Lower lobe of right lung (tissue), 2 donors: ENCODE measurements around the gene NOX5. TPM values are rescaled to one million over a fixed set of nuclear protein-coding genes. Genes with fewer than 3 reads are reported as not detected.
"Not testable (repeated sequence)": the region's sequence is repeated elsewhere in the genome, so short reads cannot be mapped to it uniquely, and the experiment has no call there.

Experiments used
- ATAC-seq, 2 donors: fragments of 200-7000 bp; cut with Tn5 transposase; one replicate each; pipeline ENCODE4 v1.9.1; 2020 to 2022; ENCODE audit warnings: mild to moderate bottlenecking in 2 of 2, moderate library complexity in 2 of 2
- DNase-seq: peaks from one replicate; pipeline ENCODE4 v3.0.0-alpha.2; 2020
- H3K27ac ChIP-seq: fragments of 200-600 bp; one replicate; pipeline ENCODE4 v1.8.0; 2022
- H3K27me3 ChIP-seq: fragments of 200-600 bp; one replicate; pipeline ENCODE4 v1.8.0; 2022; ENCODE audit warnings: low read depth
- H3K36me3 ChIP-seq: fragments of 200-600 bp; one replicate; pipeline ENCODE4 v1.8.0; 2022; ENCODE audit warnings: mild to moderate bottlenecking
- H3K4me1 ChIP-seq: fragments of 200-600 bp; one replicate; pipeline ENCODE4 v1.8.0; 2022
- H3K4me3 ChIP-seq: fragments of 200-600 bp; one replicate; pipeline ENCODE4 v1.8.0; 2022; ENCODE audit warnings: mild to moderate bottlenecking
- H3K9me3 ChIP-seq: fragments of 200-600 bp; one replicate; pipeline ENCODE4 v1.8.0; 2022
- CTCF ChIP-seq: fragments of 200-600 bp; IDR thresholded peaks from one replicate; pipeline ENCODE4 v1.8.0; 2022; ENCODE audit warnings: antibody characterized with exemption, mild to moderate bottlenecking
- intact Hi-C: fragments of 100-400 bp; cut with DNase I; formaldehyde crosslinking; loops from one replicate; pipeline ENCODE4 v1.11.0; 2022
- long read RNA-seq: library from polyadenylated mRNA; unstranded; transcript quantifications from one replicate; pipeline ENCODE4 v2.0.0, GENCODE V29; 2021
- total RNA-seq: library from RNA; stranded (reverse); fragmentation: NEBNext Ultra II Directional; extraction: Animal tissue kit (Norgen Biotek cat#: 25700); gene quantifications from one replicate; pipeline ENCODE4 v1.2.1, GENCODE V29; 2021
- donor health status: DM: no; HTN: yes; CAD: no; lungs with severe emphysema.

NOX5 gene
- total RNA-seq, result not detected
- long read RNA-seq, result 0 reads

GRCh38 chr15:69014454-69014853 is at the start of gene NOX5:
Gene NOX5 (plus strand): TSS chr15:69014695. CDS start chr15:69014736, 41 bp downstream.
- no peaks in the 10 kb centered on the region for H3K27me3 ChIP-seq
- DNase-seq, result no peak
- H3K36me3 ChIP-seq, result no peaks in the 10 kb centered on the region
- H3K4me1 ChIP-seq, result no peaks in the 10 kb centered on the region
- ATAC-seq, result no peak
- no peaks in the 10 kb centered on the region for H3K9me3 ChIP-seq
- intact Hi-C loops, result no loop called here
- no peak within 1 kb of the TSS for H3K27ac ChIP-seq
- H3K4me3 ChIP-seq, result no peak within 1 kb of the TSS
- no peak for TF ChIP-seq CTCF

- H3K4me3 ChIP-seq, result no peak overlapping the region
- H3K9me3 ChIP-seq, result peaks cover 13% of the 10 kb centered on the region
- H3K27ac ChIP-seq, result no peak overlapping the region
- TF ChIP-seq CTCF, result no peak
- no peaks in the 10 kb centered on the region for H3K4me1 ChIP-seq
- ATAC-seq (no peak), DNase-seq (no peak)
- no peaks in the 10 kb centered on the region for H3K27me3 ChIP-seq
- intact Hi-C loops, result no loop called here
- no peaks in the 10 kb centered on the region for H3K36me3 ChIP-seq
Measured at GRCh38 chr15:68966996-68967395, 47.5 kb upstream of the NOX5 start.

GRCh38 chr15:68967948-68968347 is 46.5 kb upstream of the NOX5 start:
- ATAC-seq (no peak), DNase-seq (no peak)
- intact Hi-C loops, result no loop called here
- Histone ChIP-seq H3K36me3 (no peaks in the 10 kb centered on the region), H3K4me3 (no peak overlapping the region), H3K9me3 (peaks cover 13% of the 10 kb centered on the region), H3K27me3 (no peaks in the 10 kb centered on the region), H3K27ac (no peak overlapping the region), H3K4me1 (no peaks in the 10 kb centered on the region)
- no peak for TF ChIP-seq CTCF

- no peaks in the 10 kb centered on the region for H3K4me1 ChIP-seq
- TF ChIP-seq CTCF, result no peak
- no peak overlapping the region for H3K27ac ChIP-seq
- H3K4me3 ChIP-seq, result no peak overlapping the region
- H3K36me3 ChIP-seq, result no peaks in the 10 kb centered on the region
- H3K9me3 ChIP-seq, result peaks cover 13% of the 10 kb centered on the region
- H3K27me3 ChIP-seq, result no peaks in the 10 kb centered on the region
- DNase-seq (no peak), ATAC-seq (no peak)
- intact Hi-C loops, result no loop called here
Measured at GRCh38 chr15:68969298-68969697, 45.2 kb upstream of the NOX5 start.

GRCh38 chr15:68972201-68973065 is 42.1 kb upstream of the NOX5 start:
- Histone ChIP-seq H3K27me3 (no peaks in the 10 kb centered on the region), H3K4me3 (no peak overlapping the region), H3K9me3 (peaks cover 13% of the 10 kb centered on the region), H3K4me1 (no peaks in the 10 kb centered on the region), H3K36me3 (no peaks in the 10 kb centered on the region), H3K27ac (no peak overlapping the region)
- ATAC-seq, result no peak
- intact Hi-C loops, result no loop called here
- DNase-seq, result no peak
- TF ChIP-seq CTCF, result no peak

GRCh38 chr15:68975651-68976160 is 38.8 kb upstream of the NOX5 start:
- ATAC-seq, H3K4me1 ChIP-seq, H3K36me3 ChIP-seq, DNase-seq, H3K27ac ChIP-seq, intact Hi-C loops, H3K9me3 ChIP-seq, H3K27me3 ChIP-seq, H3K4me3 ChIP-seq: not testable (repeated sequence)

- H3K27ac ChIP-seq, H3K36me3 ChIP-seq, H3K4me1 ChIP-seq, intact Hi-C loops, H3K27me3 ChIP-seq, ATAC-seq, H3K9me3 ChIP-seq, H3K4me3 ChIP-seq, DNase-seq: not testable (repeated sequence)
Measured at GRCh38 chr15:68977426-68977825, 37.1 kb upstream of the NOX5 start.
